Cardiac muscle cell (in vitro differentiated cells and primary cell): ENCODE results near the gene EFNA3. TPM values are rescaled to one million over a fixed set of nuclear protein-coding genes. Genes with fewer than 3 reads are reported as not detected.
A peak's percentile ranks its signal among the peaks of the same experiment; 100 is the strongest.

ENCODE experiments used
- DNase-seq, 2 donors: peaks; one replicate each; pipeline versions ENCODE4 v3.0.0 to v3.0.0-alpha.2; 2010 to 2017; ENCODE audit warnings: low read depth in 1 of 2, low spot score in 1 of 2
- H3K27ac ChIP-seq: fragments of 200-600 bp; sonication (generic); 2 replicates; pipeline ENCODE4 v1.5.1; 2016
- H3K27me3 ChIP-seq: fragments of 200-600 bp; sonication (generic); 2 replicates; pipeline ENCODE4 v1.6.0; 2016; ENCODE audit warnings: control low read depth
- H3K36me3 ChIP-seq: fragments of 200-600 bp; sonication (generic); 2 replicates; pipeline ENCODE4 v1.5.1; 2016; ENCODE audit warnings: control low read depth
- H3K4me1 ChIP-seq: fragments of 200-600 bp; sonication (generic); 2 replicates; pipeline ENCODE4 v1.8.1; 2017; ENCODE audit warnings: low read depth, mild to moderate bottlenecking, mixed run types
- H3K4me3 ChIP-seq: fragments of 200-600 bp; sonication (generic); 2 replicates; pipeline ENCODE4 v1.5.1; 2016; ENCODE audit warnings: mild to moderate bottlenecking
- H3K9me3 ChIP-seq: fragments of 200-600 bp; sonication (generic); 2 replicates; pipeline ENCODE4 v1.5.1; 2017; ENCODE audit warnings: low read depth, mild to moderate bottlenecking, control low read depth
- polyA plus RNA-seq: library from polyadenylated mRNA; unstranded; fragments of >200 nt; fragmentation: Nextera tagmentation; extraction: Ambion mirVana; gene quantifications from 2 replicates; pipeline ENCODE4 v1.2.1, GENCODE V29; 2016
- total RNA-seq: library from RNA; depleted of rRNA; stranded (reverse); fragments of >200 nt; gene quantifications from 2 replicates; pipeline ENCODE4 v1.2.3, GENCODE V29; 2016
- TF ChIP-seq, protein P1 (sequence below): IDR thresholded peaks from 2 replicates; pipeline ENCODE4 v1.5.1; 2012; ENCODE audit warnings: low read depth, mild to moderate bottlenecking, low read length

The EFNA3 gene
- total and polyA plus RNA-seq, 2 experiments from 2014 or later: 26.3 to 43.0 TPM

DNA sequence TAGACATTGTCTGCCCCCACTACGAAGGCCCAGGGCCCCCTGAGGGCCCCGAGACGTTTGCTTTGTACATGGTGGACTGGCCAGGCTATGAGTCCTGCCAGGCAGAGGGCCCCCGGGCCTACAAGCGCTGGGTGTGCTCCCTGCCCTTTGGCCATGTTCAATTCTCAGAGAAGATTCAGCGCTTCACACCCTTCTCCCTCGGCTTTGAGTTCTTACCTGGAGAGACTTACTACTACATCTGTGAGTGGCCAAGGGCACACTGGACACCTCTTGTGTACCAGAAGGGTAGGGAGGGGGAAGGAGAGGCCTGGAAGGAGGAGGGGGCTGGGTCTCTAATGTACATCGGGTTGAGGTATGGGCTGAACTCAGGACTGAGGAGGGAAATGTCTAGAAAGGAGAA is 11.9 kb upstream of the EFNA3 start:
- Histone ChIP-seq H3K36me3 (no peaks in the 10 kb centered on the region), H3K4me3 (no peak overlapping the region), H3K4me1 (peaks cover 24% of the 10 kb centered on the region), H3K27ac (no peak overlapping the region), H3K9me3 (no peaks in the 10 kb centered on the region), H3K27me3 (no peaks in the 10 kb centered on the region)
- DNase-seq: no peak
- TF ChIP-seq, protein P1, sequence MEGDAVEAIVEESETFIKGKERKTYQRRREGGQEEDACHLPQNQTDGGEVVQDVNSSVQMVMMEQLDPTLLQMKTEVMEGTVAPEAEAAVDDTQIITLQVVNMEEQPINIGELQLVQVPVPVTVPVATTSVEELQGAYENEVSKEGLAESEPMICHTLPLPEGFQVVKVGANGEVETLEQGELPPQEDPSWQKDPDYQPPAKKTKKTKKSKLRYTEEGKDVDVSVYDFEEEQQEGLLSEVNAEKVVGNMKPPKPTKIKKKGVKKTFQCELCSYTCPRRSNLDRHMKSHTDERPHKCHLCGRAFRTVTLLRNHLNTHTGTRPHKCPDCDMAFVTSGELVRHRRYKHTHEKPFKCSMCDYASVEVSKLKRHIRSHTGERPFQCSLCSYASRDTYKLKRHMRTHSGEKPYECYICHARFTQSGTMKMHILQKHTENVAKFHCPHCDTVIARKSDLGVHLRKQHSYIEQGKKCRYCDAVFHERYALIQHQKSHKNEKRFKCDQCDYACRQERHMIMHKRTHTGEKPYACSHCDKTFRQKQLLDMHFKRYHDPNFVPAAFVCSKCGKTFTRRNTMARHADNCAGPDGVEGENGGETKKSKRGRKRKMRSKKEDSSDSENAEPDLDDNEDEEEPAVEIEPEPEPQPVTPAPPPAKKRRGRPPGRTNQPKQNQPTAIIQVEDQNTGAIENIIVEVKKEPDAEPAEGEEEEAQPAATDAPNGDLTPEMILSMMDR: no peak

DNA sequence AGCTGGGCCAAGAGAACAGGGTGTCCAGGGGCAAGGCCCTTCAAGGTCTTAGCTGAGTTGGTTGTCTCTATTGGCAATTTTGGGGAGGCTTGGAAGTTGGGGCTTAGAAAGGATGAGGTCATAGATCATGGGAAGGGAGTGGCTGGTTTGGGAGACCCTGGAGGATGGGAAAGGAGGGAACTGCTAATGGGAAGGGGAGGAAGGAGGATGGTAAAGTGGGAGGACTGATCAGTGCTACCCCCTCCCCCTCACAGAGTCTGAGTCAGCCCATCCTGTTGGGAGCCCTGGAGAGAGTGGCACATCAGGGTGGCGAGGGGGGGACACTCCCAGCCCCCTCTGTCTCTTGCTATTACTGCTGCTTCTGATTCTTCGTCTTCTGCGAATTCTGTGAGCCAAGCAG is 10.0 kb upstream of the EFNA3 start:
- Histone ChIP-seq H3K27me3 (peaks cover 3% of the 10 kb centered on the region), H3K36me3 (no peaks in the 10 kb centered on the region), H3K9me3 (no peaks in the 10 kb centered on the region), H3K4me1 (peaks cover 21% of the 10 kb centered on the region), H3K4me3 (no peak overlapping the region), H3K27ac (no peak overlapping the region)
- DNase-seq: no peak
- TF ChIP-seq, protein P1: no peak

DNA sequence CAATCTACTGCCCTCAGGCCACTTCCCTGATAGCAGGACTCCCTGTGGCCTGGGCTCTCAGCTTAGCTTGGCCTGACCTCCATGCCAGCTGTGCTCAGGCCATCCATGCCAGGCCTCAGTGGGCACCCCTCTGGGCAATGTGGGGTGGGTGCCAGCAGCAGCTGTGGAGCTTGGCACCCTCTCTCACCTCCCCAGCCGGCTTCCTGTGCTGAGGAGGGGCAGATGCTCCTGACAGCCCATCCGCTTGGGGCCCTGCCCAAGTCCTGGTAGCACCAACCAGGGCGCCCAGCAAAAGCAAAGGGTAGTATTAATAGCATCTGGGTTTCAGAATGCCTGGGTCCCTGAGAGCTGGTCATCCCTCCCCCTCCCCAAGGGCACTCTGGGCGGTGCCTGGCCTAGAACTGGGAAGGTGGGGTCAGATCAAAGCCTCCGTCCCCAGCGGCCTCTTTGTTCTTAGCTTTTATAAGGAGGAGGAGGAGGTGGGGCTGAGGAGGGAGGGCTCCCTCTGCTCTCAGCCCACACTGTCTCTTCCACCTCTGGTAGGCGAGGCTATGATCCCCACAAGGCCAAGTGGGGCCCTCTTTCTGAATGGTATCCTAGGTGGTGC is 9.0 kb upstream of the EFNA3 start:
- H3K27me3 ChIP-seq: peaks cover 3% of the 10 kb centered on the region
- no peak for DNase-seq
- H3K4me1 ChIP-seq: peaks cover 17% of the 10 kb centered on the region
- no peaks in the 10 kb centered on the region for H3K9me3 ChIP-seq
- no peak overlapping the region for H3K27ac ChIP-seq
- TF ChIP-seq, protein P1: no peak
- no peak overlapping the region for H3K4me3 ChIP-seq
- H3K36me3 ChIP-seq: no peaks in the 10 kb centered on the region

DNA sequence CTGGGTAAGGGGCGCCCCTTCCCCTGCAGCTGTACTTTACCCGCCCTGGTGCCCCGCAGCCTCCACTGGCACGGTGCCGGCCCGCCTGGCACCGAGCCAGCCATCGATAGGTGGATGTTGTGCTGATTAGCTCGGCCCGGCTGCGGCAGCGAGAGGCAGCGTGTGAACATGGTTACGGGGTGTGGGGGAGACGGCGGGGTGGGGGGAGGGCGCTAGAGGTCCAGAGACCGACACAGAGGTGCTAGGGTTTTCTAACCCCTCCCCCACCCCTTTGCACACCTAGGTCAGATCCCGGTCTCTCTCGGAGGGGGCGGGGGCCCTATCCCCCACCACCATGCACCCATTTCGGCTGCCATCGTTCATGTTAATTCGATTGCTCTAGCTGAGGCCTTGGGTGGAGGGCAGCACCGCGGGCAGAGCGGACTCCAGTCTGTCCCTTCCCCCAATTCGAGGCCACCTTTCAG is 8.4 kb upstream of the EFNA3 start:
- Histone ChIP-seq H3K4me1 (peaks cover 13% of the 10 kb centered on the region), H3K27ac (no peak overlapping the region), H3K9me3 (no peaks in the 10 kb centered on the region), H3K4me3 (peak overlapping the region; percentile 21), H3K36me3 (no peaks in the 10 kb centered on the region), H3K27me3 (peaks cover 3% of the 10 kb centered on the region)
- DNase-seq: no peak
- TF ChIP-seq, protein P1: no peak

DNA sequence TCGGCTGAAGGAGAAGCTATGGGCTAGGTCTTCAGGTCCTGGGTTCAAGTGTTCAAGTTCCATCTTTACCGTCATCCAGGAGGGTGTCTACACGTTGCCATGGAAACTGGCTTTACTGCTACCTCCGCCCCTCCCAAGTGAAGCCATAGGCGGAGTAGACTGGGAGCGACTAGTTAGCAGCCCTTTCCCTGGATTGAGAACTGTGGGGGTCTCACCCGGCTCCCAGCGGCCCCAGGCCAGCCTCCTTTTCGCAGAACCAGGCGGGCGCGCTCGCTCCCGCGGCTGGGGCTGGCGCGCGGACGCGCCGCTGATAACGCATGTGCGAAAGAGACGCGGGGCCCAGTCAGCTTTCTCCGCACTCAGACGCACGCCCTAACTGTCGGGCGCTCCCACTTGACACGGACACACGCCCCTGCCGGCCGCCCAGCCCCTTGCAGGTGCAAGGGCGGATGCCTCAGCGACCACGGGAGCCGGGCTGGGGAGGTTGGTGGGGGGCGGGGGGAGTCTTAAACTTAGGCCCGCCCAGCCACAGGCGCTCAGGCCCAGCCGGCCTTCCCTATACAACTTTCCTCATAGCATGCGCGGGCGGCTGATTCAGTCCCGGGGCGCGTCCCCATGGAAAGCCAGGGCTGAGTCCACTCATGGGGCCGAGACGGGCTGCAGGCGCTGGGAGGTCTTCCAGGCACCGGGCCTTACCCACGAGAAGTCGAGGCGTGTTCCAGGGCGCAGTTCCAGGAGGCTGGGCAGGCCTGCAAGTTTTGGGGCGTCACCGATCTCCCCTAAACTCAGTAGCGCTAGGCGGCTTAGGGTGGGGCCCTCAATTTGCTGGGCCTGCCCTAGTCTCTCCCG is 7.7 kb upstream of the EFNA3 start:
- H3K27ac ChIP-seq: peak overlapping the region; percentile 34
- DNase-seq: peak; percentile 77 to 93
- TF ChIP-seq, protein P1: peak; percentile 29
- H3K9me3 ChIP-seq: no peaks in the 10 kb centered on the region
- peaks cover 3% of the 10 kb centered on the region for H3K27me3 ChIP-seq
- peak overlapping the region; percentile 21 for H3K4me3 ChIP-seq
- no peaks in the 10 kb centered on the region for H3K36me3 ChIP-seq
- peaks cover 13% of the 10 kb centered on the region for H3K4me1 ChIP-seq
